DND-41 (cell line): ENCODE results near the gene RIN1.

Experiments
- ATAC-seq: fragments of 200-7000 bp; cut with Tn5 transposase; 3 replicates; pipeline ENCODE4 v1.9.1; 2021; ENCODE audit warnings: low read depth; ENCODE audit not compliant: insufficient read depth
- DNase-seq: peaks from one replicate; pipeline ENCODE4 v3.0.0-alpha.2; 2020
- H2AFZ ChIP-seq: 2 replicates; pipeline ENCODE4 v1.6.0; 2012; ENCODE audit warnings: low read depth, low read length
- H3K27ac ChIP-seq: 2 replicates; pipeline ENCODE4 v1.5.1; 2012; ENCODE audit warnings: low read length, inconsistent platforms
- H3K27me3 ChIP-seq: fragments of 200-600 bp; sonication (generic); 2 replicates; pipeline ENCODE4 v1.6.0; 2012; ENCODE audit warnings: low read length, mild to moderate bottlenecking, inconsistent platforms; ENCODE audit not compliant: insufficient read depth, poor library complexity
- H3K36me3 ChIP-seq: 2 replicates; pipeline ENCODE4 v1.5.1; 2012; ENCODE audit warnings: low read length, inconsistent platforms; ENCODE audit not compliant: insufficient read depth
- H3K4me1 ChIP-seq: 2 replicates; pipeline ENCODE4 v1.5.1; 2012; ENCODE audit warnings: mild to moderate bottlenecking, low read length; ENCODE audit not compliant: insufficient read depth
- H3K4me2 ChIP-seq: 2 replicates; pipeline ENCODE4 v1.6.0; 2012; ENCODE audit warnings: mild to moderate bottlenecking, moderate library complexity, low read length, inconsistent platforms; ENCODE audit not compliant: insufficient read depth
- H3K4me3 ChIP-seq, 2 experiments: fragments of 200-600 bp in 1 of 2; shearing (Covaris generic) in 1 of 2; 2 replicates each; pipeline ENCODE4 v1.5.1; 2012 to 2016; ENCODE audit warnings: inconsistent platforms in 2 of 2, low read length in 2 of 2, mild to moderate bottlenecking in 2 of 2, low read depth in 1 of 2, moderate library complexity in 1 of 2
- H3K79me2 ChIP-seq: 2 replicates; pipeline ENCODE4 v1.6.0; 2012; ENCODE audit warnings: low read length, inconsistent platforms; ENCODE audit not compliant: insufficient read depth
- H3K9ac ChIP-seq: 2 replicates; pipeline ENCODE4 v1.6.0; 2012; ENCODE audit warnings: low read depth, mild to moderate bottlenecking, inconsistent platforms, low read length, moderate library complexity
- H3K9me3 ChIP-seq: 2 replicates; pipeline ENCODE4 v1.5.1; 2012; ENCODE audit warnings: low read length, moderate library complexity, mild to moderate bottlenecking, inconsistent platforms; ENCODE audit not compliant: insufficient read depth, severe bottlenecking
- H4K20me1 ChIP-seq: 2 replicates; pipeline ENCODE4 v1.6.0; 2012; ENCODE audit warnings: low read length; ENCODE audit not compliant: insufficient read depth
- EZH2 ChIP-seq: IDR thresholded peaks from 3 replicates; pipeline ENCODE4 v1.6.1; 2012; ENCODE audit warnings: borderline replicate concordance, low read depth, mild to moderate bottlenecking, moderate library complexity, low read length, inconsistent platforms; ENCODE audit not compliant: severe bottlenecking
- TF ChIP-seq, protein P1 (sequence below): IDR thresholded peaks from 2 replicates; pipeline ENCODE4 v1.5.1; 2012; ENCODE audit warnings: borderline replicate concordance, low read length, moderate library complexity, mild to moderate bottlenecking; ENCODE audit not compliant: poor library complexity, severe bottlenecking; ENCODE audit errors: extremely low read depth

The RIN1 gene

DNA sequence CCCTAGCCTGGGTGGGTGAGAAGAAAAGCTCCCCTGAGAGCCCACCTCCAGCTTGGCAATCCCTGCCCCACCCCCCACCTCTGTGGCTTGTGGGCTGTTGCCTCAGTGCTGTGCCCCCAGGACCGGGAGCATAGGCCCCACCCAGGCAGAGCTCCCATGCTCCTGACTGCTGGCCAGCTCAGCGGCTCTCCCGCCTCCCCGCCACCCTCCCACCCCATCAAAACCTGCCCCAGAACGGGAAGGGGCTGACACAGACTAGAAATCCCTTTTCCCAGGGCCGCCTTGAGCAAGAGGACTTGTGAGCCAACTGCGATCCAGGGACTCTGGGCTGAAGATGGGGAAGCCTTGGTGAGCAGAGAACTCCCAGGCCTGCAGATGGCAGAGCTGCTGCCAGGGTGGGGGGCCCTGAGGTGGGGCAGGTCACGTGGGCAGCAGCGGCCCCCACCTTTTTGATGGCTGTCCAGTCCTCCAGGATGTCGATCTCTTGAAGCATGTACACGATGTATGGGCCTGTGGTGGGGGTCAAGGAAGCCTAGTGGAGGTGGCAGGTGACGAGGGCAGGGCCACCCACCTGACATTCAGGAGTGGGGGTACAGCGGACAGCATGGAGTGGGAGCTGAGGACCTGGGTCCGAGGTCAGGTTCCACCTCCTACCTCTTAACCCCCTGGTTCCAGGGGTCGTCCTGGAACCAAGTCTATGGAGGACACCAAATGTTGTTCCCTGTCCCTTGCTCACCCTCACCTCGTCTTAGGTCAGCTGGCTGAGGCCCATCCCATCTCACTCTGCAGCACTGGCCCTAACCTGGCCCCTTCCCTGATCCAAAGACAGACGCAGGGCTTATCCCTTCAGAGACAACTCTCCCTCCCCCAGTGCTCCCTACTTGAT, 2.3 kb upstream of the RIN1 start:
- peaks cover 9% of the 10 kb centered on the region for H3K79me2 ChIP-seq
- no peak overlapping the region for H3K4me3 ChIP-seq
- ATAC-seq (no peak), DNase-seq (no peak)
- peaks cover 11% of the 10 kb centered on the region for H4K20me1 ChIP-seq
- no peak overlapping the region for H2AFZ ChIP-seq
- H3K9ac ChIP-seq, result no peak overlapping the region
- TF ChIP-seq EZH2, result no peak
- TF ChIP-seq, protein P1, sequence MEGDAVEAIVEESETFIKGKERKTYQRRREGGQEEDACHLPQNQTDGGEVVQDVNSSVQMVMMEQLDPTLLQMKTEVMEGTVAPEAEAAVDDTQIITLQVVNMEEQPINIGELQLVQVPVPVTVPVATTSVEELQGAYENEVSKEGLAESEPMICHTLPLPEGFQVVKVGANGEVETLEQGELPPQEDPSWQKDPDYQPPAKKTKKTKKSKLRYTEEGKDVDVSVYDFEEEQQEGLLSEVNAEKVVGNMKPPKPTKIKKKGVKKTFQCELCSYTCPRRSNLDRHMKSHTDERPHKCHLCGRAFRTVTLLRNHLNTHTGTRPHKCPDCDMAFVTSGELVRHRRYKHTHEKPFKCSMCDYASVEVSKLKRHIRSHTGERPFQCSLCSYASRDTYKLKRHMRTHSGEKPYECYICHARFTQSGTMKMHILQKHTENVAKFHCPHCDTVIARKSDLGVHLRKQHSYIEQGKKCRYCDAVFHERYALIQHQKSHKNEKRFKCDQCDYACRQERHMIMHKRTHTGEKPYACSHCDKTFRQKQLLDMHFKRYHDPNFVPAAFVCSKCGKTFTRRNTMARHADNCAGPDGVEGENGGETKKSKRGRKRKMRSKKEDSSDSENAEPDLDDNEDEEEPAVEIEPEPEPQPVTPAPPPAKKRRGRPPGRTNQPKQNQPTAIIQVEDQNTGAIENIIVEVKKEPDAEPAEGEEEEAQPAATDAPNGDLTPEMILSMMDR, result no peak
- H3K4me2 ChIP-seq, result no peak overlapping the region
- no peaks in the 10 kb centered on the region for H3K9me3 ChIP-seq
- no peaks in the 10 kb centered on the region for H3K27me3 ChIP-seq
- peaks cover 63% of the 10 kb centered on the region for H3K36me3 ChIP-seq
- peaks cover 8% of the 10 kb centered on the region for H3K4me1 ChIP-seq
- H3K27ac ChIP-seq, result no peak overlapping the region

GRCh38 chr11:66337103-66337899, 1.1 kb upstream of the RIN1 start:
- Histone ChIP-seq H3K27ac (no peak overlapping the region), H3K4me3 (no peak overlapping the region), H3K9me3 (no peaks in the 10 kb centered on the region), H3K4me2 (no peak overlapping the region), H3K9ac (no peak overlapping the region), H3K4me1 (no peaks in the 10 kb centered on the region), H2AFZ (no peak overlapping the region), H3K36me3 (peaks cover 56% of the 10 kb centered on the region), H3K79me2 (no peaks in the 10 kb centered on the region), H4K20me1 (peaks cover 11% of the 10 kb centered on the region), H3K27me3 (no peaks in the 10 kb centered on the region)
- TF ChIP-seq EZH2, result no peak
- TF ChIP-seq, protein P1, result no peak
- DNase-seq (no peak), ATAC-seq (no peak; the same call in 2 of the 3 replicates)

- ATAC-seq (no peak), DNase-seq (no peak)
- Histone ChIP-seq H4K20me1 (peaks cover 11% of the 10 kb centered on the region; the same call in 1 of the 2 replicates), H3K9ac (no peak overlapping the region), H2AFZ (no peak overlapping the region), H3K4me3 (no peak overlapping the region), H3K27ac (no peak overlapping the region), H3K27me3 (no peaks in the 10 kb centered on the region), H3K79me2 (no peaks in the 10 kb centered on the region), H3K4me1 (no peaks in the 10 kb centered on the region), H3K36me3 (peaks cover 40% of the 10 kb centered on the region), H3K4me2 (no peak overlapping the region), H3K9me3 (no peaks in the 10 kb centered on the region)
- no peak for TF ChIP-seq EZH2
Measured at GRCh38 chr11:66335531-66336233, 552 bp downstream of the RIN1 start.
